Measurements from ENCODE around the gene RAB29. TPM values are rescaled to one million over a fixed set of nuclear protein-coding genes. Genes with fewer than 3 reads are reported as not detected.

RAB29 gene
- total RNA-seq: 17.6 and 19.7 TPM in 2 replicates

DNA sequence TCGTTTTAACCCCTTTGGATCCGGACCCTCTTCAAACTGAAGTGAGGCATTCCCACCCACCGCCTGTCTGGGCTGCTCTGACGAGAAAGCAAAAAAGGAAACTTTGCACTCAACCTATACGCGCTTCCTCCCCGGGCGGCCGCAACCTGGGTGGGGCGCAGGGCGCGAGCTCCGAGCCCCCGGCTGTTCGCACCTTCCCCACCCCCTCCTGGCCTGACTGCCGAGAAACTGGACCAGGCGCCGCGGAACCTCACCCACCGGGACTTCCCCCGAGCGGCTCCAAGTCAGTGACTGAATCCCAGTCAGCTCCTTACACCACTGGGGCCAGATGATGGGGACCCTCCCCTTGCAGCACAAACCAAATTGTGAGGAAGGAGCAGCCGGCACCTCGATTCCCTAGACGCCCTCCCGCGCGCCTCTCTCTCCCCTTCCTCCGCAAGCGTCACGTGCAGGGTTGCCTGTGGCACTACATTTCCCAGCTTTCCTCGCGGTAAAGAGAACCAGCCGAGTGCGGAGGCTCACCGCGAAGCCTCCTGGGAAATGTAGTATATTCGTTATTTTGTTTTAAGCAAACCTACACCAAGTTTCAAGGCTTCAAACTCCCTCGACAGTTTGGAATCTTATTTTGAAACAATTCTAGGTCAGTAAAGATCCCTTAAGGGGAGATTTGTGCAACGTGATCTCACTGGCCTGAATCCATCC, at the start of gene RAB29:
RAB29 (minus strand) TSS at position 468 of the 702 bp plus-strand sequence. CDS start 526 bp downstream, outside the sequence.

DNA sequence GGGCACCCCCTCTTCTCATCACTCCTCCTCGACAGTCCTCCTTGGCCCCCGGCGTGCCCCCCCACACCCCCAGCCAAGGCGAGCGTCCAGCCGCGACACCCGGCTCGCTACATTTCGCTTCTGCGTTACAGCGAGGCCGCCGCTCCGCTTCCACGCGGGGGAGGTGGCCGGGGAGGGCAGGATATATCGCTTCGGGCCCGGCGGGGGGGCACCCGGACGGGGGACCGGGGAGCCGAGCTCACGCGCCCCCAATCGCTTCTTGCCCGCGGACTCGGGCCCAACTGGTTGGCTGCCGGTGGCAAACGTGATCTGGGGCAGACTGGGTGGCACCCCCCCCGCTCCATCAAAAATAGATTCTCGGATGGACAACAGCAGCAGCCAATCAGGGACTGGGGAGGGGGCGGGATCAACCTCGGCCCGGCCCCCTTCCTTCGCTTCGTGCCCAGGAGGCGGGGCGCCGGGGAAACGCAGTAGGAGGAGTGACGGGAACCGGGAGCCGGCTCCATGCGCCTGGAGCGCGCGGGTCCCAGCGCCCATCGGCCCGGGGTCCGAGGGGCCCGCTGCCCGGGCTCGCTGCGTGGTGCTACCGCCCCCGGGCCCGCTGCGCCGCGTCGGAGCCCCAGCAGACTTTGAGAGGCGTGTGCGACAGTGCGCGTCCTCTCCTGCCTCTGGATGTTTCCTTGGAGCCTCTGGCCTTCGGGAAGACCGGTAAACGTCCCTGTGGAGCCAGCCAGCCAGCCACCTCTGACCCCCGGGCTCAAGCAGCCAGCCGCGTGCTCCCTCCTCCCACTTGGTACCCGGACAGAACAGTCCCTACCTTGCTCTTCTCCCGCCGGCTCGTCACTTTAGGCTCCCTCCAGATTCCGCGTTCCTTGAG, 37.8 kb upstream of the RAB29 start, which contains the start of gene SLC41A1:
SLC41A1 (minus strand) TSS at position 321 of the 877 bp plus-strand sequence. CDS start 2,757 bp downstream, outside the sequence.

DNA sequence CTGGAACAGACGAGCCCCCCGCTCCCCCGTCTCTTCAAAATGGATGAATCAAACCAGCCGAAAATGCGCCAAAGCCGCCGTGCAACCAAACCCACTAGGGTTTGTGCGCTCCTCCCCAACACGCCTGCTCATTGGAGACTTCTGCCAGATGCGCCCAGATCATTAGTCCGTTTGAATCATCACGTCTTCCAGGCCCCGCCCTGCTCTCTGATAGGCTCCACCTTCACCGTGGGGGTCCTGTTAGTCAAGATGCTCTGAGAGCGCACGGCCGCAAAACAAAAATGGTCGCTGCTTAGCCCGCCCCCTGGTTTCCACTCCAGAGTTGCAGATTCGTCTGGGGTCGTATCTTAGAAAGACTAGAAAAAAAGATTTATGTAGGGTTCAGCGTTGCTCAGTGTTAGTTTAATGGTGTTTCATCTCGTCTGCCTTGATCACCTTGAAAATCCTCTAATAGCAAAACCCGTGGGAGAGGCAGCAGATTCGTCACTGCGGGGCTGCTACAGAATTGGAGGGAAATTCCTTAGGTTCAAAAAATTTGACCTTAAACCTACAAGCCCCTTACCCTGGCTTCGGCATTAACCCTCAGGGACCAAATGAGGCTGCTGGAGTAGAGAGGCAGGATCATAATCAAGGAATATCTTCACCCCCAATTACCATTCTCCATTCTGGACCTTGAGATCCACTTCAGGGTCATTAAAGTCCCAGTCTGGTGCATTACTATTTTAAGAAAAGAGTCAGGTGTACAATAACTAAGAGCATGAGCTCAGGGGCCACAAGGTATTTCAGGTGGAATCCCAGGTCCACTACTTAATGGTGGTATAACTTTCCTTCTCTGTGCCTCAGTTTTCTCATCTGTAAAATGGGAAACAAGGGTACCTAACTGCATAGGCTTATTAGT, 24.9 kb downstream of the RAB29 start, which contains the start of gene NUCKS1:
NUCKS1 (minus strand) TSS at position 45 of the 898 bp plus-strand sequence. CDS start 209 bp downstream, outside the sequence.

Other genes with a start within 250 kb of the RAB29 start
- gene ELK4, start 143.5 kb downstream of the RAB29 start, total RNA-seq: 20.5 and 24.7 TPM in 2 replicates
- 6.7 and 8.5 TPM in 2 replicates for gene SLC45A3, start 95.0 kb downstream of the RAB29 start, total RNA-seq
- 86.6 and 119 TPM in 2 replicates for gene NUCKS1, start 25.3 kb downstream of the RAB29 start, total RNA-seq
- 7.1 and 15.3 TPM in 2 replicates for gene SLC41A1, start 37.7 kb upstream of the RAB29 start, total RNA-seq
- gene PM20D1, start 74.7 kb upstream of the RAB29 start, total RNA-seq: not detected in 2 replicates
- gene SLC26A9, start 168.0 kb upstream of the RAB29 start, total RNA-seq: under 0.01 TPM in 2 replicates
- 0.09 and 0.47 TPM in 2 replicates for gene RAB7B, start 227.9 kb upstream of the RAB29 start, total RNA-seq
- gene CTSE, start 248.4 kb upstream of the RAB29 start, total RNA-seq: 0.27 TPM in 1 of 2 replicates, not detected in the other